Superior temporal gyrus (tissue), 1 donor: ENCODE measurements around the gene MMP14.
"Not testable (repeated sequence)": the region's sequence is repeated elsewhere in the genome, so short reads cannot be mapped to it uniquely, and the experiment has no call there.

Source experiments
- DNase-seq: peaks from one replicate; pipeline ENCODE4 v3.0.0-alpha.2; 2016; ENCODE audit errors: extremely low spot score

The MMP14 gene

DNA sequence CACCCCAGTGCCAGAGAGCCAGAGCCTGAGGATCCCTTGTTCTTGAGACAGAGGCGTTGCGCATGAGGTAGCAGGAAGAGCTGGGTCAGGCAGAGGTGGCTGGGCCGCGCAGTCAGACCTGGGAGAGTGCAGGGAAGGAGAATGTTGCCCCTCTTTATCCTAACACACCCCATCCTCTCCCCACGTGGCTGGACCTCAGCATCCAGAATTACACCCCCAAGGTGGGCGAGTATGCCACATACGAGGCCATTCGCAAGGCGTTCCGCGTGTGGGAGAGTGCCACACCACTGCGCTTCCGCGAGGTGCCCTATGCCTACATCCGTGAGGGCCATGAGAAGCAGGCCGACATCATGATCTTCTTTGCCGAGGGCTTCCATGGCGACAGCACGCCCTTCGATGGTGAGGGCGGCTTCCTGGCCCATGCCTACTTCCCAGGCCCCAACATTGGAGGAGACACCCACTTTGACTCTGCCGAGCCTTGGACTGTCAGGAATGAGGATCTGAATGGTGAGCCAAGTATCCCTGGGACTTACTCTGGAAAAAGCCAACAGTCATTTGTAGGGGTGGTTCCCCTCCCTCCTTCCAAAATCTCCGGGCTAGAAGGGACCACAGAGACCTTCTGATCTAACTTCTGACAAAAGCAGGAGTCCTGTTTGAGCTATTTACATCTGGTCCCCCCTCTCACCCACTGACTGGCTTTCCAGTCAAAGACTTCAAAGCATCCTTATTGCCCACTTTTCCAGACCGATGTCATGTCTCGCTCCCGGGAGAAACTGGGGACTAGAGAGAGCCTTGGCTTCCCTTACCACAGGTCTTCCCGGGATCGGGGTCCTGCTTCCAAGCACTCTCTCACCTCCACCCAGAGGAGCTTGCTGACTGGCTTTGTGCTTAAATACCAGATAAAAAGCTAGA lies 6.1 kb downstream of the MMP14 start:
- DNase-seq: no peak

DNA sequence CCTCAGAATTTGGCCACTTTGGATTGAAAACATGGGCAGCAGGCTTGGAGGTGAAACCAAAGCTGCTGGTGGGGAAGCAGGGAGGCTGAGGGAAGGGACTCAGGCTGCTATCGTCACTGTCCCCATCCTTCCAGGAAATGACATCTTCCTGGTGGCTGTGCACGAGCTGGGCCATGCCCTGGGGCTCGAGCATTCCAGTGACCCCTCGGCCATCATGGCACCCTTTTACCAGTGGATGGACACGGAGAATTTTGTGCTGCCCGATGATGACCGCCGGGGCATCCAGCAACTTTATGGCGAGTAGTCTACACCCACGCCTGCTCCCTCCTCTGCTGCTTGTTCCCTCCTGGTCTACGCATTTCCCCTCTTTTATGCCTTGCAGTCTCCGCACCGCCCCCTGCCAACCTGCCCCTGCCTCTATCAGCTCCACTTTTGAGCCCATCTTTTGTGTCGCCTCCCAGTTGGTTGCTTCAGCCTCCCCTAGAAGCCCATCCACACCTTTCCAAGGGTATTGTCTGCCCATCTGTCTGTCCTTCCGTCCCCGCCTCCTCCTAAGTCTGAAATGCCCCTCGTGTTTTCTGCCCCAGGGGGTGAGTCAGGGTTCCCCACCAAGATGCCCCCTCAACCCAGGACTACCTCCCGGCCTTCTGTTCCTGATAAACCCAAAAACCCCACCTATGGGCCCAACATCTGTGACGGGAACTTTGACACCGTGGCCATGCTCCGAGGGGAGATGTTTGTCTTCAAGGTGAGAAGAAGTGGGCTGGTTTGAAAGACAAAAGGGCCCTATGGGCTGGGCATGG lies 6.9 kb downstream of the MMP14 start:
- DNase-seq: no peak

DNA sequence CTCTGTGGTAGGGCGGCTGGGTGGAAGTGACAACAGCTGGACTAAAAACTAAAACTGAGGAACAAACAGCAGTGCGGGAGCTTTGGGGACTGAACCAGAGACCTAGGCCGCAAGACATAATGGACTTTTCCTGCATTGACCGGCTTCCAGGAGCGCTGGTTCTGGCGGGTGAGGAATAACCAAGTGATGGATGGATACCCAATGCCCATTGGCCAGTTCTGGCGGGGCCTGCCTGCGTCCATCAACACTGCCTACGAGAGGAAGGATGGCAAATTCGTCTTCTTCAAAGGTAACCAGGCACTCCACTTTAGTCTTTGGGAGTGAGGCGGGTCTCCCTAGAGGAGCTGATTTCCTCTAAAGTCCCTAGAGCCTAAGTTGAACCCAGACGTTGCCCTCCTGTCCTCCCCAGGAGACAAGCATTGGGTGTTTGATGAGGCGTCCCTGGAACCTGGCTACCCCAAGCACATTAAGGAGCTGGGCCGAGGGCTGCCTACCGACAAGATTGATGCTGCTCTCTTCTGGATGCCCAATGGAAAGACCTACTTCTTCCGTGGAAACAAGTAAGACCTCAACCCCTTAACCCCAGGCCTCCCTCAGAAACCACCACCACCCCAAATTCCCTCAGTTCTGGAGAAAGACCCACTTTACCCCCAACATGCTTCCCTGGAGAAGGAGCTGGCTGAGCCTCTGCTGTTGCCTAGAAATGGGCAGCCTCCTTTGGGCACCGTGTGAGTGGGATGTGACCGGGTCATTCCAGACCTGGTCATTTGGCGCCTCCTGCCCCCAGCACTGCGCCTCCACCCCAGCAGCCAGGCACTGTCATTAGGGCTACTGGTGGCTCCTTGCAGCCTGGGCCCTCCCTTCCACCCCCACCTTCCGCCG lies 8.1 kb downstream of the MMP14 start:
- no peak for DNase-seq

DNA sequence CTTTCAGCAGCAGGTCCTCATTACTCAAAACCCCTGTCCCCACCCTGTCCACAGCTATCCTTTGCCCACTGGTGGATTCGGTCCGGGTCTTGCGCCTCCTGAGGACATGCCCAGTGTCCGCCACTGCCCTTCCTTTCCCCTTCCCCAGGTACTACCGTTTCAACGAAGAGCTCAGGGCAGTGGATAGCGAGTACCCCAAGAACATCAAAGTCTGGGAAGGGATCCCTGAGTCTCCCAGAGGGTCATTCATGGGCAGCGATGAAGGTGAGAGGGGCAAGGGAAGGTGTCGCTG lies 8.7 kb downstream of the MMP14 start:
- DNase-seq: no peak

DNA sequence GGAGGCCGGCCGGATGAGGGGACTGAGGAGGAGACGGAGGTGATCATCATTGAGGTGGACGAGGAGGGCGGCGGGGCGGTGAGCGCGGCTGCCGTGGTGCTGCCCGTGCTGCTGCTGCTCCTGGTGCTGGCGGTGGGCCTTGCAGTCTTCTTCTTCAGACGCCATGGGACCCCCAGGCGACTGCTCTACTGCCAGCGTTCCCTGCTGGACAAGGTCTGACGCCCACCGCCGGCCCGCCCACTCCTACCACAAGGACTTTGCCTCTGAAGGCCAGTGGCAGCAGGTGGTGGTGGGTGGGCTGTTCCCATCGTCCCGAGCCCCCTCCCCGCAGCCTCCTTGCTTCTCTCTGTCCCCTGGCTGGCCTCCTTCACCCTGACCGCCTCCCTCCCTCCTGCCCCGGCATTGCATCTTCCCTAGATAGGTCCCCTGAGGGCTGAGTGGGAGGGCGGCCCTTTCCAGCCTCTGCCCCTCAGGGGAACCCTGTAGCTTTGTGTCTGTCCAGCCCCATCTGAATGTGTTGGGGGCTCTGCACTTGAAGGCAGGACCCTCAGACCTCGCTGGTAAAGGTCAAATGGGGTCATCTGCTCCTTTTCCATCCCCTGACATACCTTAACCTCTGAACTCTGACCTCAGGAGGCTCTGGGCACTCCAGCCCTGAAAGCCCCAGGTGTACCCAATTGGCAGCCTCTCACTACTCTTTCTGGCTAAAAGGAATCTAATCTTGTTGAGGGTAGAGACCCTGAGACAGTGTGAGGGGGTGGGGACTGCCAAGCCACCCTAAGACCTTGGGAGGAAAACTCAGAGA lies 9.6 kb downstream of the MMP14 start:
- no peak for DNase-seq

DNA sequence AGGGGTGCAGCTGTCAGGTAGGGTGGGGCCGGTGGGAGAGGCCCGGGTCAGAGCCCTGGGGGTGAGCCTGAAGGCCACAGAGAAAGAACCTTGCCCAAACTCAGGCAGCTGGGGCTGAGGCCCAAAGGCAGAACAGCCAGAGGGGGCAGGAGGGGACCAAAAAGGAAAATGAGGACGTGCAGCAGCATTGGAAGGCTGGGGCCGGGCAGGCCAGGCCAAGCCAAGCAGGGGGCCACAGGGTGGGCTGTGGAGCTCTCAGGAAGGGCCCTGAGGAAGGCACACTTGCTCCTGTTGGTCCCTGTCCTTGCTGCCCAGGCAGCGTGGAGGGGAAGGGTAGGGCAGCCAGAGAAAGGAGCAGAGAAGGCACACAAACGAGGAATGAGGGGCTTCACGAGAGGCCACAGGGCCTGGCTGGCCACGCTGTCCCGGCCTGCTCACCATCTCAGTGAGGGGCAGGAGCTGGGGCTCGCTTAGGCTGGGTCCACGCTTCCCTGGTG lies 10.5 kb downstream of the MMP14 start:
- no peak for DNase-seq

DNA sequence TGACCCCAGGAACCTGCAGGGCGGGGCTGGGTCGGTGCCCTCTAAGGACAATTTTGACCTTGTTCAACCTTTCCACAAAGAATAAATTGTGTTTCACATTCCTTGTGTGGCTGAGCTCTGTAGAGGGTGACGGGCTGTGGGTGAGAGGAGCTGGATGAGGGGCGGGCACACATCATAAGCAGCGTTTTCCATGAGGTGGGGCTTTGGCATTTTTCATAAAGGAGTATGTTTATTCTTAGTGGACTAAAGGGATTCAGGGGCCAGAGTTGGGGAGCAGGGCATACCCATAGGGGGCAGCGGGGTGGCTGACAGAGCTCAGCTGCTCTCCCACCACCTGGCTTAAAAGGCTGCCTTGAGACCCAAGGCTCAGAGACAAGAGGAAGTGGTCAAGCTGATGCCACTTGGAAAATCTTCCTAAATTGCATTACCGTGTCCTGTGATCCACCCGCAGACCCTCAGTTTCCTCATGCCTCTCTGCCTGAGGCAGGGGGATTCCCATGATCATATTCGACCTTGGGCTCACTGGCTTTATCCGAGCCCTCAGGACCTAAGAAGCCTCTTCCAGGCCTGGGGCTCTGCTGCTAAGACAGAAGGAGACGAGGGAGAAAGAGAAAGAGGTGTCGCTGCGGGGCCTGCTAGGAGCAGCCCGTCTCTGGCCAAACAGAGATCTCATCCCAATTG lies 11.4 kb downstream of the MMP14 start:
- DNase-seq: no peak

DNA sequence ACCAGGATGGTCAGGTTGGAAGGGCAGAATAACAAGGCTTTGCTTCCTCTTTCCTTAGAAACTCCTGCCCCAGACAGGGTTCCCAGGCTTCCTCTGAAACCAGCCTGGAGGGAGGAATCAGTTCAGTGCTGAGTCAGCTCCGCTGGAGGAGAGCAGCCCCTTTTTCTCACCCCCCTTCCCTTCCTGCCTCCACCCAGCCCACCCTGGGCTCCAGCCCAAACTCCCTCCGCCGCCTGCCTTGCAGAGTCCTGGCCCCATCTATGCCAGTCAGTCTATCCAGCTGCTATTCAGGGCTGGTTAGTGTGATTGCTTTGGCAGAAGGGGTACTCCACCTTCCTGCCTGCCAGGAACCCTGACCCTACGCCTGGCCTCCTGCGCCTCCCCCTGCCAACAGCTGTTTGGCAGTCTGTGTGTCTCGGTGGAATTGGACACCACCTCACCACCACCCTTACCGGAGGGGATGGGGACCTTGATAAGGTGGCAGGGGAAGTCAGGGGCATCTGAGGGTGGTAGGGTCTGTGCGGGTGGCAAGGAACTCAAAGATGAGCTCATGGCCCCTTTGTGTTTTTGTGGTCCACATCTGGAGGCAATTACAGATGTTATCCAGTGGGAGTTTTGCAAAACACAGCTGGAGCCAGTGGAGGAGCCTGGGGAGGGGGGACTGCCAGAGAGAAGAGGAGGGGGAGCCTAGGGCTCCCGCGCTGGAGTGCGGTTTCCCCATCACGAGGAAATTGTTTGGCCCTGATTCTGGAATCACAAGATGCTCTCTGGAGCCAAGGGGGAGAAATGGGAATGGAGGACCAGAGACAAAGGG lies 12.2 kb downstream of the MMP14 start:
- no peak for DNase-seq

DNA sequence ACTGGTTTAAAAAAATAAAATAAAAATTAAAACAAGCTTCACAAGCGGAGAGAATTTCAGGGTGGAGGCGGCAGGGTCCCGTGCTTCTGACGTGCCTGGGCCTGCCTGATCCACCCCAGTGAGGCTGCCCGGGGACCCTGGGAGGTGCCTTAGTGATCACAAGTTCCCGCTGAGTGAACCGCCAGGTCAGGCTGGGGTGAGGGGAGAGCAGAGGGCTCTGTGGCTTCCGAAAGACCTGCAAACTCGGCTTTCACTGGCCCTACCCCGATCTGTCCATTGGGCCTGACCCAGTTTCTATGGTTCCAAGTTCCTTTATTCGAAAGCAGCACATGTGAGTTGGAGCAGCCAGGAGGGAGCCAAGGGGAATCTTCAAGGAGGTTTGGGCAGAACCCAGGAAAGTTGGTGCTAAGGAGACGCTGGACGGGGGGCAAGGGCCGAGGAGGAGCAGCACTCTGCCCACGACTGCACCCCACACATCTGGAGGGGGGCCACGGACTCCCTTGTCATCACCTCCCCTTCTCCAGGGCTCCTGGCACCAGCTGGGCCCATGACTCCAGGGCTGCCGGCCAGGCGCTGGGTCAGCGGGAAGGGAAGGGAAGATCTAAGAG lies 12.9 kb downstream of the MMP14 start:
- no peak for DNase-seq

DNA sequence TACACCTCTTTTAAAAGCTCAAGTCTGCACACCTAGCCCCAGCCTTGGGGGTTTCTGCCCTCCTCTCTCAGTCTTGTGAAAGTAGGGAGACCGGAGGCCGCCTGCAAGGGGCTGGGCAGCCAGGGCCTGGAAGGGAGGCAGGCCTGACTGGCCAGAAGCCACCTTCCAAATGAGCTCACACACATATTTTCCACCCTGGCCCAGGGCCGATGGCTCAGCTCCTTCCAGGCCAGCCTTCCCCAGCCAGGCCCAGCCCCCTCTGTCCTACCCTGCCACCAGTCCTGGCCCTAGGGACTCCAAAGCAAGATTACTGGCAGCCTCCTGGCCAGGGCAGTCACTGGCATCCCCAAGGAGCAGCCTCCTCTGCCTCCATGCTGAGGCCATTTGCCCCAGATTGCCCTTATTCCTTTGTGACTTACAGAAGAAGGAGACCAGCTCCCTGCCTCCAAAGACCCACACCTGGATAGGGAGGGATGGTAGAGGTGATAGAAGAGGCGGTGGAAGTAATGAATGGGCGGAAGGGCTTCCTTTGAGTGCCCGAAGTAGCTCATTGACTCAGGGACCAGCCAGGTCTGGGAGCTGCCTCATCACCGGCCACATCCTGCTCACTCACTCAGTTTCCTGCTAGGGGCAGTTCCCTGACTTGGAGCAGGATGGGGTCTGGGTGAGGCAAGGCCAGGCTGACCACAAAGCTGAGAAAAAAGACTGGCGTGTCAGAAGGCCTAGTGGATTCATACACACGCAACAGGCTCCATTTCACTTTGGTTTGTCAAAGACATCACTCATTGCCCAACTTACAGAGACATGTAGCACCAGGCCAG lies 14.8 kb downstream of the MMP14 start:
- DNase-seq: peak; percentile 42

DNA sequence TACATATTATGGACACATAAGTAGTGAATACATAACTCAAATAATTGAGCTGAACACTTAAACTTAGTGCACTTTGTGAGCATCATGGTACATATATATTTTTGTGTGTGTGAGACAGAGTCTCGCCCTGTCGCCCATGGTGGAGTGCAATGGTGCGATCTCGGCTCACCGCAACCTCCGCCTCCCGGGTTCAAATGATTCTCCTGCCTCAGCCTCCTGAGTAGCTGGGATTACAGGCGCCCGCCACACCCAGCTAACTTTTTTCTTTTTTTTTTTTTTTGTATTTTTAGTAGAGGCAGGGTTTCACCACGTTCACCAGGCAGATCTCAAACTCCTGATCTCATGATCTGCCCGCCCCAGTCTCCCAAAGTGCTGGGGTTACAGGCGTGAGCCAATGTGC lies 15.8 kb downstream of the MMP14 start:
- DNase-seq: not testable (repeated sequence)

DNA sequence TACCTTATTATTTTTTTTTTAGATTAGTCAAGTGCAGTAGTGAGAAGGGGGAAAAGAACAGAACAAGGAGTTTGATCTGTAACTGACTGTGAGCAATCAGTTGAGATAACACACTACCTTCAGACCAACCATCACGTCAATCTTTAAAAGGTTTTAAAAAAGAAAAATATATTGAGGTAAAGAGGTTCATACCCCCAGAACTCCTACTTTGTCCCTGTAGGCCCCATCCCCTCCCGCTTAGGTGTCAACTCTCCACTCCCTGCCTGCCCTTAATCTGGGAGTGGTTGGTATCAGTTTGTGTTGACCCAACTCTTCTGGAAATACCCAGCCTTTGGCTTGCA lies 16.2 kb downstream of the MMP14 start:
- DNase-seq: no peak

DNA sequence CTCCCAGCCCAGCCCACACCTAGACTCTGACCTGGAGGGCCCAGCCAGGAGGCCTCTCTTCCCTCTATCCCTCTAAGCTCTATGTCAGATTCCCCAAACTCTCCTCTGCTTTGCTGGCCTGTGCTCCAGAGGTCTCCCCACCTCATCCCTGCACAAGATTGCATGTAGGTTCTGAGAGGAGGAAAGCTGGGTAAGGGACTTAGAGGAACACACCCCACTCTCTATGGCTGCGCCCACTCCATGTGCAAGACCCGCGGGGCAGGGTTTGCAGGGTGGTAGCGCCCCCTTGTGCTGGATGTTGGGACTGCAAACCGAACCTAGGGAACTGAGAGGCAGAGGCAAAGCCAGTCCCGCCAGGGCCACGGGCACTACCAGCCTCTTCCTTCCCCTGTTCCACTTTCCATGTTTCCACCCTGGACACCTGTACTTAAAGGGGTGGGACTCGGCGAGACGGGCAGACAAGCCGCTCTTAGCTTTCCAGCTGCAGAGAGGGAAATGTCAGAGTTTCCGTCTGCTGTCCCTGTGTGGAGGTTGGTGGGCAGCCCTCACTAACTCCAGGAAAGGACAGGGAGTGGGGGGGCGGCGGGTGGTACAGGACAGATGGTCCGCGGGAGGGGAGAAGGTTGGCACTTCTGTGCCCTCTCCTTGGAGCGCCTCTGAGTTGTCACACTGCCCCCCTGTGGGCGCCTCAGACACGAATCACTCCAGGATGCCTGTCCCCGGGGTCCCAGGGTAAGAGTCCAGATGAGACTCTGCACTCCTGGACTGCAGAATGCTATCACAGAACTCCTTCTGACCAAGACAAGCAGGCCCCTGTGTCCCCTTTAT lies 16.8 kb downstream of the MMP14 start:
- DNase-seq: peak; percentile 87

DNA sequence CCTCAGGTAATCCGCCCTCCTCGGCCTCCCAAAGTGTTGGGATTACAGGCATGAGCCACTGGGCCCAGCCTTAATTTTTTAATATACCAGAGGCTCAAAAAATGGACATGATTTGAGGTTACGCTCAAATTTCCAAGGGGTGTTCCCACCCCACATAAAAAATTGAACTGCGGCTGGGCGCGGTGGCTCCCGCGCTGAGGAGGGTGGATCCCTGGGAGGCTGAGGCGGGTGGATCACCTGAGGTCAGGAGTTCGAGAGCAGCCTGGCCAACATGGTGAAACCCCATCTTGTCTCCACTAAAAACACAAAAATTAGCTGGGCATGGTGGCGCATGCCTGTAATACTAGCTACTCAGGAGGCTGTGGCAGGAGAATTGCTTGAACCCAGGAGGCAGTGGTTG lies 17.9 kb downstream of the MMP14 start:
- not testable (repeated sequence) for DNase-seq

DNA sequence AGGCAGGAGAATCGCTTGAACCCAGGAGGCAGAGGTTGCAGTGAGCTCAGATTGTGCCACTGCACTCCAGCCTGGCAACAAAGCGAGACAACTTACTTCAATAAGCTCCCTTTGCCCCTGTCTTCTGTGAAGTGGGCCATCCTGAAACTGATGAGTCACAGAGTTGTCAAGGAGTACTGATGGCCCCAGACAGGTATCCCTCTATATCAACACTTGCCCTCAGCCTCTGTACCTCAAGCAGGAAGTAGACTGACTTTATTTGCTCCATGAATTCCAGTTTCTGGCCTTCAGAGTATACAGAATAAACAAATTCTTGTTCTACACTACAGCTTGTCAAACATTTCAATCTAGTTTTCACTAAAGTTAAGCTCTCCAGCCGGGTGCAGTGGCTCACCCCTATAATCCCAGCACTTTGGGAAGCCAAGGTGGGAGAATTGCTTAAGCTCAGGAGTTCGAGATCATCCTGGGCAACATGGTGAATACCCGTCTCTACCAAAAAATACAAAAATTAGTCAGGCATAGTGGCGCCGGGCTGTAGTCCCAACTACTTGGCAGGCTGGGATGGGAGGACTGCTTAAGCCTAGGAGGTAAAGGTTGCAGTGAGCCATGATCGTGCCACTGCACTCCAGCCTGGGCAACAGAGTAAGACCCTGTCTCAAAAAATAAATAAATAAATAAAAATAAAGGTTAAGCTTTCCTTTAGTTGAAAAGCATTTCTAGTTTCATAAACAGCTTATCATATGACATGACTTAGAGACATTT lies 18.8 kb downstream of the MMP14 start:
- DNase-seq: no peak

DNA sequence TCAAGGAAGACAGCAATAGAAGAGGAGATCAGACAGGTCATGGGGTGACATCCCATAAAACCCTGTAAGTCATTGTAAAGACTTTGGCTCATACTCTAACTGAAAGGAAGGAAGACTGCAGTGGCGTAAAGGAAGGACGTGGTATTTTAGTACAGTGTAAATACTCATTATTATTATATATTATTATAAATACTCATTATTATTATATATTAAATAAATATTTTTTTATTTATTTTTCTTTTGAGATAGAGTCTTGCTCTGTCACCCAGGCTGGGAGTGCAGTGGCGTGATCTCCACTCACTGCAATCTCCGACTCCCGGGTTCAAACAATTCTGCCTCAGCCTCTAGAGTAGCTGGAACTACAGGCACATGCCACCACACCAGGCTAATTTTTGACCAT lies 20.0 kb downstream of the MMP14 start:
- DNase-seq: no peak

DNA sequence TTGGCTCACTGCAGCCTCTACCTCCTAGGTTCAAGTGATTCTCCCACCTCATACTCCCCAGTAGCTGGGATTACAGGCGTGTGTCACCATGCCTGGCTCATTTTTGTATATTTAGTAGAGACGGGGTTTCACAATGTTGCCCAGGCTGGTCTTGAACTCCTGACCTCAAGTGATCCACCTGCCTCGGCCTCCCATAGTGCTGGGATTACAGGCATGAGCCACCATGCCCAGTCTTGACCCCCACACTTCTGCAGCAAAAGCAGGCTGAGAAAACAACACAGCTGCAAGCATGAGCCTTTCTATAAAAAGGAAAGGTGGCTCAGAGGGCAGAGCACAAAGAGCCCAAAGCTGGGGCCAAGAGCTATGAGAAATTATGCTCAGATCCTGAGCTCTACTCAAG lies 24.0 kb downstream of the MMP14 start:
- not testable (repeated sequence) for DNase-seq
